Measurements from ENCODE around the gene ANTXR2. TPM values are rescaled to one million over a fixed set of nuclear protein-coding genes. Genes with fewer than 3 reads are reported as not detected.
A peak's percentile ranks its signal among the peaks of the same experiment; 100 is the strongest.

Gene ANTXR2
- total and polyA plus RNA-seq, 11 donors: 7.0 to 76.7 (median 46.6) TPM

DNA sequence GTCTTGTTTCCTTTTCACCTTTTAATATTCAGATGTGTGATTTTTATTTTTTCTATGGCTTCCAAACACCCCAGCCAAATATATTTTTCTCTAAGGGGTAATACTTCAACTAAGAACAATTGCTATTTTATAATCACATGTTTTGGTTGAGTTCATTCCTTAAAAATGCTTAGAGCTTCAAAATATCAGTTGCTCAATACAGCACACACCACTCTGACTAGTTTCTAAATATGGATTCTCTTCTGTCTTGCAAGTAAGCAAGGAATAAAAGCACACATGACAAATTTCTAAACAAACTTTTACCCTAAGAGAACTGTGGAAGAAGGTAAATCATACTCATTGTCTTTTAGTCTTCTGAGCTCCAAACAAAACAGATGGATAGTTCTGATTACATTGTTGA, 27.2 kb downstream of the ANTXR2 start:
- Histone ChIP-seq H3K4me3 (no peak overlapping the region), H3K27ac (peak overlapping the region in 4 of 12 donors; percentile 5 to 70 (median 28)), H3K9me3 (no peaks in the 10 kb centered on the region), H3K27me3 (no peaks in the 10 kb centered on the region), H3K36me3 (peaks cover 0 to 12% (median 0%) of the 10 kb centered on the region in 9 donors), H3K4me1 (peaks cover 0 to 51% (median 29%) of the 10 kb centered on the region in 12 donors)
- DNase-seq: no peak
- ATAC-seq: peak in 3 of 4 donors; percentile 41 to 53 (median 47)
- TF ChIP-seq, protein P1, sequence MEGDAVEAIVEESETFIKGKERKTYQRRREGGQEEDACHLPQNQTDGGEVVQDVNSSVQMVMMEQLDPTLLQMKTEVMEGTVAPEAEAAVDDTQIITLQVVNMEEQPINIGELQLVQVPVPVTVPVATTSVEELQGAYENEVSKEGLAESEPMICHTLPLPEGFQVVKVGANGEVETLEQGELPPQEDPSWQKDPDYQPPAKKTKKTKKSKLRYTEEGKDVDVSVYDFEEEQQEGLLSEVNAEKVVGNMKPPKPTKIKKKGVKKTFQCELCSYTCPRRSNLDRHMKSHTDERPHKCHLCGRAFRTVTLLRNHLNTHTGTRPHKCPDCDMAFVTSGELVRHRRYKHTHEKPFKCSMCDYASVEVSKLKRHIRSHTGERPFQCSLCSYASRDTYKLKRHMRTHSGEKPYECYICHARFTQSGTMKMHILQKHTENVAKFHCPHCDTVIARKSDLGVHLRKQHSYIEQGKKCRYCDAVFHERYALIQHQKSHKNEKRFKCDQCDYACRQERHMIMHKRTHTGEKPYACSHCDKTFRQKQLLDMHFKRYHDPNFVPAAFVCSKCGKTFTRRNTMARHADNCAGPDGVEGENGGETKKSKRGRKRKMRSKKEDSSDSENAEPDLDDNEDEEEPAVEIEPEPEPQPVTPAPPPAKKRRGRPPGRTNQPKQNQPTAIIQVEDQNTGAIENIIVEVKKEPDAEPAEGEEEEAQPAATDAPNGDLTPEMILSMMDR (IDR thresholded peaks at IDR 0.05): no peak
- TF ChIP-seq POLR2A (IDR thresholded peaks at IDR 0.05): no peak
- intact Hi-C loops (cut with DNase I): no loop called here

DNA sequence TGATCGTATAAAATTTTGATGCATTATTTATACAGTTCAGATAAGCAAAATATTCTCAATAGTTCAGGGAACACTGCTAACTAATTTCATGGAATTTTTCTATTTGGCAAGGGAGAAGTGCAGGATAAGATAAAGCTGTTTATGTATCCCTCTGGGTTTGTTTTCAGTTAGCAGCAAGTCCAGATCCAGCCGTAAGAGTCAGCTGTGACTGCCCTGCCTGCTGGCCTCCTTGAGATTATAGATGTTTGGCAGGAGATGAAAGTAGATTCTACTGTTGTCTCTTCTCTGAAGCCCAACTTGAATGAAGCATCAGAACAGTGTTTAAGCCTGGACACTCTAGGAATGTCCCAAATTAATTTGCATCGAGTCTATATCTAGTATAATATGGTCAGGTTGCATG, 29.5 kb downstream of the ANTXR2 start:
- WGBS, 4 donors: 28 to 37% (median 31%) methylated on average over 3 of the region's 3 CpGs
- TF ChIP-seq, protein P1 (IDR thresholded peaks at IDR 0.05): no peak
- no peak for TF ChIP-seq POLR2A (IDR thresholded peaks at IDR 0.05)
- intact Hi-C loops (cut with DNase I): no loop called here
- peak overlapping the region in 10 of 12 donors; percentile 5 to 67 (median 29) for H3K27ac ChIP-seq
- H3K36me3 ChIP-seq: peaks cover 0 to 18% (median 0%) of the 10 kb centered on the region in 9 donors
- ATAC-seq (peak; percentile 68 to 84 (median 80)), DNase-seq (peak in 2 of 5 donors; percentile 24 to 32)
- H3K4me3 ChIP-seq: no peak overlapping the region
- no peaks in the 10 kb centered on the region for H3K27me3 ChIP-seq
- no peaks in the 10 kb centered on the region for H3K9me3 ChIP-seq
- peaks cover 0 to 36% (median 25%) of the 10 kb centered on the region in 12 donors for H3K4me1 ChIP-seq

DNA sequence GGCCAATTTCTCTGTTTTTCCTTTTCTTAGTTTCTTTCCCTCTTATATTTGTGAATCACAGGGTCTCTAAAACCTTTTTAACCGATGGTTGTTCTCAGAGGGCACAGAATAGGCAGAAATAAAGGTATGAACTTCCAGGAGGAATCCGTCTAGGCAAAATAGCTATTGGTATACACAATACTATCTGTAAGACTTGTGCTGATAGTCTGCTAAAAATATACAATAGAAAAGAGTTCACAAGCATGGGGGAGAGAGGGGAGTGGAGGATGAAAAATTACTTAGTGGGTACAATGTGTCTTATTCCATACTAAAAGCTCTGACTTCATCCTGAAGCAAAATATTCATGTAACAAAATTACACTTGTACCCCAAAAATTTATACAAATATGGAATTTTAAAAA, 30.2 kb downstream of the ANTXR2 start:
- no peak for DNase-seq
- TF ChIP-seq, protein P1 (IDR thresholded peaks at IDR 0.05): no peak
- no peak for TF ChIP-seq POLR2A (IDR thresholded peaks at IDR 0.05)
- ATAC-seq: peak in 2 of 4 donors; percentile 47 to 49
- H3K4me3 ChIP-seq: no peak overlapping the region
- no peaks in the 10 kb centered on the region for H3K9me3 ChIP-seq
- H3K27me3 ChIP-seq: no peaks in the 10 kb centered on the region
- intact Hi-C loops (cut with DNase I): no loop called here
- H3K27ac ChIP-seq: peak overlapping the region in 7 of 12 donors; percentile 7 to 67 (median 37)
- WGBS, 4 donors: 45 to 70% (median 61%) methylated on average over 2 of the region's 2 CpGs
- H3K4me1 ChIP-seq: peaks cover 0 to 43% (median 25%) of the 10 kb centered on the region in 12 donors
- peaks cover 0 to 11% (median 0%) of the 10 kb centered on the region in 9 donors for H3K36me3 ChIP-seq

DNA sequence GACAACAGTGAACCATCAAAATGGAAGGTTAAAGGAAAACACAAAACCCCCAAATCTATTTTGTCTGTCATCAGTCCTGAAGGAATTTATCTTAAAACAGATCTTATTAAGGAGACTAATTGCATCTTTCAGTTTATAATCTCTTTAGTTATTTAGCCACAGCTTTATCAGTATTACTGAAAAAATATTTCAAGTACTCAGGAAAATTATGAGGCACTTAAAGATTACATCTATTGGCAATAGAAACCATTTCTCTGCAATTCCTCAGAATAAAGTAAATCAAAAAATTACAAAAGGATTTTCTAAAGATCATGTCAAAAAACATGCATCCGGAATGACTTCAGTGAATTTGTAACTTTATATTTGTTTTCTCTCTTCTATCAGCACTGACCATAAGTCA, 35.2 kb downstream of the ANTXR2 start:
- TF ChIP-seq POLR2A (IDR thresholded peaks at IDR 0.05): no peak
- TF ChIP-seq, protein P1 (IDR thresholded peaks at IDR 0.05): no peak
- H3K4me1 ChIP-seq: peaks cover 0 to 35% (median 24%) of the 10 kb centered on the region in 12 donors
- H3K27ac ChIP-seq: peak overlapping the region in 10 of 12 donors; percentile 64 to 96 (median 80)
- DNase-seq (no peak), ATAC-seq (no peak)
- H3K9me3 ChIP-seq: no peaks in the 10 kb centered on the region
- H3K4me3 ChIP-seq: no peak overlapping the region
- H3K36me3 ChIP-seq: peaks cover 0 to 24% (median 0%) of the 10 kb centered on the region in 9 donors
- 90 to 98% (median 95%) methylated on average over 1 of the region's 1 CpG for WGBS, 4 donors
- intact Hi-C loops (cut with DNase I): loop anchor here in 3 of 10 donors (5.0 kb wide), 1 partner anchor 34 kb away; the partner anchor contains the start of gene ANTXR2 (in 3 of the 3)
- H3K27me3 ChIP-seq: no peaks in the 10 kb centered on the region

Data from heart left ventricle (tissue), 16 donors.